ENCODE data around the gene PLEKHA7. TPM values are rescaled to one million over a fixed set of nuclear protein-coding genes. Genes with fewer than 3 reads are reported as not detected.

The PLEKHA7 gene
- total and polyA plus RNA-seq, 2 experiments from 2014 or later: 0.43 TPM; not detected in 1

DNA sequence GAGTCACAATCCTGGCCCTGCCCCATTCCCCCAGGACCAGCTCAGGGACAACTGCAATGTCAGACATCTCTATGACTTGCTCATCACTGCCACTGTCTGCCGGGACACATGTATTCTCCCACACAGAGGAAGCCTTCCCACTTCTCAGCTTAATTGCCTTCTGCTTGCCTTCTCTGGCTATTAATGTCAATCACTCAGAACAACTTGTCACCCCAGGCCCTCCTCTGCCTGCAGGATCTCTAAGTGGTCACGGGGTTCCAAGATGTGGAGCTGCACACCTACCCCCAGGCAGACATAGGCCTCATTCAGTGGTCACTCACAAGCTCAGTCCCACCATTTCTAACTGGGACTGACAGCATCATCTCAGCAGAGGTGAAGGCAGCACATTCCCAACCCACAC is 15.1 kb downstream of the PLEKHA7 start:
- Histone ChIP-seq H3K79me2 (ENCODE audit: insufficient read depth) (no peaks in the 10 kb centered on the region), H3K27ac (no peak overlapping the region), H3K9ac (no peak overlapping the region), H4K20me1 (ENCODE audit: insufficient read depth) (no peaks in the 10 kb centered on the region), H3K4me1 (ENCODE audit: insufficient read depth) (no peaks in the 10 kb centered on the region), H3K9me3 (ENCODE audit: low read depth) (no peaks in the 10 kb centered on the region), H3K9me2 (ENCODE audit: insufficient read depth) (no peaks in the 10 kb centered on the region), H2AFZ (no peak overlapping the region), H3K27me3 (replicated peaks; ENCODE audit: insufficient read depth) (no peaks in the 10 kb centered on the region), H3K4me2 (ENCODE audit: unreplicated experiment) (no peak overlapping the region), H3K36me3 (ENCODE audit: low read depth) (no peaks in the 10 kb centered on the region), H3K4me3 (no peak overlapping the region), H3F3A (ENCODE audit: insufficient read depth) (no peaks in the 10 kb centered on the region)
- in situ Hi-C loops (cut with MboI): no loop called here
- WGBS, 2 experiments (ENCODE audit: low coverage in 1 of 2, low lambda C conversion rate in 2 of 2, missing lambda C conversion rate in 2 of 2): 56 to 67% methylated on average over 2 of the region's 2 CpGs
- no peak for DNase-seq
- TF ChIP-seq EZH2phosphoT487 (IDR thresholded peaks at IDR 0.05; ENCODE audit: insufficient read depth, low read depth) (no peak), EZH2 (IDR thresholded peaks at IDR 0.05; ENCODE audit: insufficient read depth, poor library complexity, severe bottlenecking) (no peak)

DNA sequence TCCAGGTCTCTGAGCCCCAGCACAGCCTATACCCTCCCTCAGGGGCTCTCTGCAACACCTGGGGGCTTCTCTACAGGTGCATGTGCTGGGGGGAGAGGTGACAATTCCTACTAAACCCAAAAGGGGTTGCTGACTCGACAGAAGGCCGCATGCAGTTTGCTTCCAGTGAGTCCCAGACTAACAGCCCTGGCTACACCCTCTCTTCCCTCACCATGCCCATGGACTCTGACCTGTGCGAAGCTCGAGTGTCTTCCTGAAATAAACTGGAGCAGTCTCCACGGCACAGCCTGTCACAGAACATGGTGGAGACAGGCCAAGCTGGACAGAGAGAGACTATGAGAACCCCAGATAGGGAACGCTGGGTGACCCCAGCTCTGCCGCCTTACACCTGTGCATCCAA is 16.6 kb downstream of the PLEKHA7 start:
- H3K9me2 ChIP-seq (ENCODE audit: insufficient read depth): no peaks in the 10 kb centered on the region
- no peak for TF ChIP-seq EZH2phosphoT487 (IDR thresholded peaks at IDR 0.05; ENCODE audit: insufficient read depth, low read depth)
- no peak for TF ChIP-seq EZH2 (IDR thresholded peaks at IDR 0.05; ENCODE audit: insufficient read depth, poor library complexity, severe bottlenecking)
- H3K4me3 ChIP-seq: no peak overlapping the region
- H3K27me3 ChIP-seq (replicated peaks; ENCODE audit: insufficient read depth): no peaks in the 10 kb centered on the region
- no peaks in the 10 kb centered on the region for H4K20me1 ChIP-seq (ENCODE audit: insufficient read depth)
- no peak overlapping the region for H3K27ac ChIP-seq
- WGBS, 2 experiments (ENCODE audit: low coverage in 1 of 2, low lambda C conversion rate in 2 of 2, missing lambda C conversion rate in 2 of 2): 51 to 67% methylated on average over 7 of the region's 7 CpGs
- H3K36me3 ChIP-seq (ENCODE audit: low read depth): no peaks in the 10 kb centered on the region
- H3K4me1 ChIP-seq (ENCODE audit: insufficient read depth): no peaks in the 10 kb centered on the region
- H3K9me3 ChIP-seq (ENCODE audit: low read depth): no peaks in the 10 kb centered on the region
- no peak overlapping the region for H3K4me2 ChIP-seq (ENCODE audit: unreplicated experiment)
- no peak overlapping the region for H3K9ac ChIP-seq
- no peaks in the 10 kb centered on the region for H3K79me2 ChIP-seq (ENCODE audit: insufficient read depth)
- no peaks in the 10 kb centered on the region for H3F3A ChIP-seq (ENCODE audit: insufficient read depth)
- no peak overlapping the region for H2AFZ ChIP-seq
- in situ Hi-C loops (cut with MboI): no loop called here
- DNase-seq: no peak

DNA sequence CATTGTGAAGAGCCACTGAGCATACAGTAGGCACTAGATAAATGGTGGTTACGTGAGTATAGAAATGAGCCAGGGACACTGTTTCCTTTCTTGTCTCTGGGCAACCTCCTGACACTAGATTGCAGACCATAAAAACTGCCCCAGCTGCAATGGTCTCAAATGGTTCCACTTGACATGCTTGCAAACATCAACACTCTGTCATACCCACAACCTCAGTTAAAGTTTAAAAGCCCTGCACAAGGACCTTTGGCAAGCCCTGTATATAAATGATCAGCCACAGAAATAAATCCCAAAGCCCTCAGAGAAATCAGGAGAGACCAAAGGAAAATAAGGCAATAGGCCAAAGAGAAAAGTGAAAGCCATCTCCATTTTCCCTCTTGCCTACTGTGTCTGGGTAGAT is 20.7 kb downstream of the PLEKHA7 start:
- no peak for DNase-seq
- no peak overlapping the region for H3K4me3 ChIP-seq
- TF ChIP-seq EZH2phosphoT487 (IDR thresholded peaks at IDR 0.05; ENCODE audit: insufficient read depth, low read depth) (no peak), EZH2 (IDR thresholded peaks at IDR 0.05; ENCODE audit: insufficient read depth, poor library complexity, severe bottlenecking) (no peak)
- H3K9me2 ChIP-seq (ENCODE audit: insufficient read depth): no peaks in the 10 kb centered on the region
- no peaks in the 10 kb centered on the region for H3K4me1 ChIP-seq (ENCODE audit: insufficient read depth)
- H2AFZ ChIP-seq: no peak overlapping the region
- no peak overlapping the region for H3K4me2 ChIP-seq (ENCODE audit: unreplicated experiment)
- no peak overlapping the region for H3K9ac ChIP-seq
- no peaks in the 10 kb centered on the region for H3K9me3 ChIP-seq (ENCODE audit: low read depth)
- H3F3A ChIP-seq (ENCODE audit: insufficient read depth): no peaks in the 10 kb centered on the region
- no peaks in the 10 kb centered on the region for H3K27me3 ChIP-seq (replicated peaks; ENCODE audit: insufficient read depth)
- in situ Hi-C loops (cut with MboI): no loop called here
- H3K79me2 ChIP-seq (ENCODE audit: insufficient read depth): no peaks in the 10 kb centered on the region
- no peak overlapping the region for H3K27ac ChIP-seq
- H4K20me1 ChIP-seq (ENCODE audit: insufficient read depth): no peaks in the 10 kb centered on the region
- H3K36me3 ChIP-seq (ENCODE audit: low read depth): no peaks in the 10 kb centered on the region
- 14 to 17% methylated on average over 1 of the region's 1 CpG for WGBS, 2 experiments (ENCODE audit: low coverage in 1 of 2, low lambda C conversion rate in 2 of 2, missing lambda C conversion rate in 2 of 2)

DNA sequence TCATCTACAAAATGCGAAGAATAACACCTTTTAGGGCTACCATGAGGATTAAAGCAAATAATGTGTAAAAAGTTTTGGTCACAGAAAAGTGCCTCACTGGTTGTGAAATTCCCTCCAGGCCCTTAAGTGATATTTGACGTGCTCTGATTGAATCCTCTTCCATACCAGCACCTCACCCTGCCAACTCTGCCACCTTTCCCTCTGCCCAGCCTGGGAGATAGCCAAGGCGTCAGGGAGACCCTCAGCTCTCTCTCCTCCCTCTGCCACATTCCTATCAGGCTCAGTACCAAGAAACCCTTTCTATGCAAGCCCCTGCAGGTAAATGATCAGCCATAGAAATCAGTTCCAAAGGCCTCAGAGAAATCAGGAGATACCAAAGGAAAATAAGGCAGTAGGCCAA is 21.4 kb downstream of the PLEKHA7 start:
- WGBS, 2 experiments (ENCODE audit: low coverage in 1 of 2, low lambda C conversion rate in 2 of 2, missing lambda C conversion rate in 2 of 2): 43% methylated on average over 3 of the region's 3 CpGs
- no peak overlapping the region for H3K27ac ChIP-seq
- H3K79me2 ChIP-seq (ENCODE audit: insufficient read depth): no peaks in the 10 kb centered on the region
- H3K27me3 ChIP-seq (replicated peaks; ENCODE audit: insufficient read depth): no peaks in the 10 kb centered on the region
- no peaks in the 10 kb centered on the region for H4K20me1 ChIP-seq (ENCODE audit: insufficient read depth)
- in situ Hi-C loops (cut with MboI): no loop called here
- H3K9me2 ChIP-seq (ENCODE audit: insufficient read depth): no peaks in the 10 kb centered on the region
- H3F3A ChIP-seq (ENCODE audit: insufficient read depth): no peaks in the 10 kb centered on the region
- no peaks in the 10 kb centered on the region for H3K36me3 ChIP-seq (ENCODE audit: low read depth)
- H3K4me2 ChIP-seq (ENCODE audit: unreplicated experiment): no peak overlapping the region
- TF ChIP-seq EZH2phosphoT487 (IDR thresholded peaks at IDR 0.05; ENCODE audit: insufficient read depth, low read depth): no peak
- TF ChIP-seq EZH2 (IDR thresholded peaks at IDR 0.05; ENCODE audit: insufficient read depth, poor library complexity, severe bottlenecking): no peak
- no peak for DNase-seq
- no peak overlapping the region for H3K9ac ChIP-seq
- H2AFZ ChIP-seq: no peak overlapping the region
- no peak overlapping the region for H3K4me3 ChIP-seq
- no peaks in the 10 kb centered on the region for H3K4me1 ChIP-seq (ENCODE audit: insufficient read depth)
- H3K9me3 ChIP-seq (ENCODE audit: low read depth): no peaks in the 10 kb centered on the region

DNA sequence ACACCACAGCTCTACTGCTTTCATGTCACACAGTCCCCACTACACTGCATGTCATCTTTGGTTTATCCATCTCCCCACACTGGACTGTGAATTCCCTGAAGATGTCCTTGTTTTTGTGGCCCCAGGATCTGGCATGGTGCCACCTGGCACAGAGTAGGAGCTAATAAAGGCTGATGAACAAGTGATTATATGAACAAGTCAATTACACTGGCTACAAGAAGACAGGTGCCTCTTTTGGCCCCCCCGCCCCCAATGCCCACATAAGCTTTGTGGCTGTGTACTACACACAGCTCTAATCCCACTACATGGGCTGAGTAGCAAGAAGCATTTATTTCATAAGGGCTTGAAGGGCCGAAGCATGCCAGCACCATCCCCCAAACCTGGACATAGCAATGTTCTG is 24.7 kb downstream of the PLEKHA7 start:
- H3K27me3 ChIP-seq (replicated peaks; ENCODE audit: insufficient read depth): no peaks in the 10 kb centered on the region
- H3K4me1 ChIP-seq (ENCODE audit: insufficient read depth): no peaks in the 10 kb centered on the region
- H3K79me2 ChIP-seq (ENCODE audit: insufficient read depth): no peaks in the 10 kb centered on the region
- DNase-seq: no peak
- H3K9me3 ChIP-seq (ENCODE audit: low read depth): no peaks in the 10 kb centered on the region
- in situ Hi-C loops (cut with MboI): no loop called here
- no peak overlapping the region for H3K4me2 ChIP-seq (ENCODE audit: unreplicated experiment)
- no peak overlapping the region for H3K27ac ChIP-seq
- H3K9me2 ChIP-seq (ENCODE audit: insufficient read depth): no peaks in the 10 kb centered on the region
- H2AFZ ChIP-seq: no peak overlapping the region
- no peak overlapping the region for H3K9ac ChIP-seq
- no peak overlapping the region for H3K4me3 ChIP-seq
- 43 to 46% methylated on average over 2 of the region's 2 CpGs for WGBS, 2 experiments (ENCODE audit: low coverage in 1 of 2, low lambda C conversion rate in 2 of 2, missing lambda C conversion rate in 2 of 2)
- no peaks in the 10 kb centered on the region for H3K36me3 ChIP-seq (ENCODE audit: low read depth)
- no peaks in the 10 kb centered on the region for H3F3A ChIP-seq (ENCODE audit: insufficient read depth)
- no peak for TF ChIP-seq EZH2phosphoT487 (IDR thresholded peaks at IDR 0.05; ENCODE audit: insufficient read depth, low read depth)
- no peak for TF ChIP-seq EZH2 (IDR thresholded peaks at IDR 0.05; ENCODE audit: insufficient read depth, poor library complexity, severe bottlenecking)
- no peaks in the 10 kb centered on the region for H4K20me1 ChIP-seq (ENCODE audit: insufficient read depth)
